ENCODE data around the gene FIGN.

- TF ChIP-seq CTCF (IDR thresholded peaks at IDR 0.05; ENCODE audit: extremely low read depth in 1 of 2, insufficient read depth in 1 of 2, low read depth in 1 of 2, low read length in 2 of 2) = no peak
- no peak for TF ChIP-seq EZH2 (IDR thresholded peaks at IDR 0.05; ENCODE audit: borderline replicate concordance, low read depth, low read length, severe bottlenecking)
- no peak for TF ChIP-seq MYC (IDR thresholded peaks at IDR 0.05; ENCODE audit: low read depth, low read length)
- no peak for TF ChIP-seq POLR2AphosphoS5 (IDR thresholded peaks at IDR 0.05; ENCODE audit: insufficient read depth, low read depth, low read length)
- no peak for TF ChIP-seq POLR2A (IDR thresholded peaks at IDR 0.05; ENCODE audit: low read depth, low read length)
These were observed 86.7 kb downstream of the FIGN start for GRCh38 chr2:163649080-163649479.
